Metanephros (tissue), 2 donors: Measurements from ENCODE around the gene PEX11A. TPM values are rescaled to one million over a fixed set of nuclear protein-coding genes. Genes with fewer than 3 reads are reported as not detected.

Source experiments
- small RNA-seq: library from RNA; depleted of rRNA; stranded (forward); fragments of <200 nt; gene quantifications from one replicate; pipeline ENCODE3, GENCODE V24; 2014; ENCODE audit warnings: low replicate concordance
- total RNA-seq: library from RNA; depleted of rRNA; stranded (reverse); fragments of >200 nt; gene quantifications from one replicate; pipeline ENCODE4 v1.2.3, GENCODE V29; 2014

PEX11A gene
- 11.7 TPM for total RNA-seq

DNA sequence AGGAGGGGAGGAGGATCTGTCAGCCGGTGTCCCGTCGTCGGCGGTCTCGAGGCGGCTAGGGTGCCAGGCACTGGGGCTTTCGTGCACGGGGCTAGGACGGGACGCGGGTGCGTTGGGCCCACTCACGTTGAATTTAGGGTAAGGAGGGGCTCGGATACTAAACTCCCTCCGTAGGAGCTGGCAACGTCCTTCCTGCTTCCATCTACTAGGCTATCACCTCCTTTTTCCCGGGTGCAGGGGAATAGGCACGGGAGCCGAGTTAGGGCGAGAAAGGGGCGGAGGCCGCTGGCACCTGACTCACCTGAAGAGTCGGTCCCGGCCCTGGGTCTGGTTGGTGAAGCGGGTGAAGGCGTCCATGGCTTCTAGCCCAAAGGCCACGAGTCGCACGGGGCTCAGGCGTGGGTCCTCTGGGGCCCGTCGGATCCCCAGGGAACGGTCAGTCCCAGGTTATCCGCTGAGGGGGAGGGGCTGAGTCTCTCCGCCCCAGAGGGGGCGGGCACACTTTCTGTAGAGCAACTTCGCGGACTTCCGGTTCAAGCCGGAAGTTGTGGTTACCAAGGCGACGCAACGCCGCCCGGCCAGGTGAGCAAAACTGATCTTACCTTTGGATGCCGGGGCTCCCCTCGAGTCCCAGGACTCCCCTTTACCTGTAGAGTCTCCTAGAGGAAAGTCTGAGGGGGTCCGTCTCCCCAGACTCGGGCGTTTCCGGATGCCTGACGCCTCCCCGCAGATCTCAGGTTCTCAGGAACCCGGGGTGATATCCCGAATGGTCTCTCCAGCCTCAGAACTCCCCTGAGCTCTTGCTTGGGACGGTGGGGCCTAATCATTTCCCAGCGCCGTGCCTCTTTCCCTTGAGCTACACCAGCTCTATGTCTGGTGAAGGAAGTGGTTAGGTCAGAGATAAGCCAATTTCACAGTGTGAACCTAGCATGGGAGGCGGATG lies at the start of gene PEX11A, which contains the start of gene WDR93:
TSS of gene PEX11A (minus strand) at position 479 of the 943 bp plus-strand sequence. CDS start at position 357, 122 bp downstream.
TSS of gene WDR93 (plus strand) at position 536 of the 943 bp plus-strand sequence. CDS start 10,936 bp downstream, outside the sequence.

GRCh38 chr15:89679212-89679611 lies 11.3 kb downstream of the PEX11A start, which contains the start of gene PLIN1:
Gene PLIN1 (minus strand): TSS chr15:89679367. CDS start chr15:89677489, 1,878 bp downstream.

DNA sequence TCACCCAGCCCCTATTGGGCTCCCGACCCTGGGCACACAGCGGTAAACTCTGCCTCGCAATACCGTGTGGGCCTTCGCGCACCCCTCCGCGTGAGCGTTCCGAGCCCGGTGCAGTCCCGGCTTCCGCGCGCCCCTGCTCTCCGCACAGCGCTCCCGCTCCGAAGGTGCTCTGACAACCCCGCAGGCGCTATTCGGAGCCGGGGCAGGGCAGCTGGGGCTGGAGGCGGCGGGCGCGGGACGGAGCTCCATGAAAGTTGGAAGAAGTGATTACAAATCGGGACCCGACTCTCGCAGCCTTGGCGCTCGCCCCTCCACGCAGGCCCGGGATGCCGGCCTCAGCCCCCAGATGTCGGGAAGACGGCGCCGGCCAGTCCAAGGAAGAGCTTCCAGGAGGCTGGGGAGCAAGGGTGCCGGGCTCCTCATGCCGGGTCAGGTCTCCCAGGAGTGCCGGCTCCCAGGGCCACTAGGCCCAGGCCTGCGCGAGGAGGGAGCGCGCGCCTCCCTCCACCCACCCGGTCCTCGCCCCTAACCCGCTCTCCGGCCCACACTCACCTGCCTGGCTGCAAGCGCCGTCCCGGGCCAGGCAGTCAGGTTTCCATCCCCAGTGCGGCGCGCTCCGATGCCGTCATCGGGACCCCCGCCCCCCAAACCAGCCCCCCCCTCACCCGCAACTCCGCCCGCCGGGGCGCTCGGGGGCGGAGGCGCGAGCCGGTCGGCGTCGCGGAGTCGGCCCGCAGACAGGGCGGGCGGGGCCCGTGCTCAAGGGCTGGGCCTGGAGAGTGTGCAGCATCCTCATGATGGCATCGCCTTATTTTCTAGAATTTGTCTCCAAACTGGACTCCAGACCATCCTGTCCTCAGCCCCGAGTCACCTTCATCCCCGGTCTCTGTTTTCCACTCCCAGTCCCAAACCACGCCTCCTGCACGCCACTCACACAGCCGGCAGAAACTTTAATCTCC lies 35.4 kb downstream of the PEX11A start, which contains the start of gene KIF7:
TSS of gene KIF7 (minus strand) at position 621 of the 959 bp plus-strand sequence. CDS start 2,537 bp downstream, outside the sequence.

Small RNAs within 50 kb of the gene (small RNA-seq; reads per million reads assigned to genes)
- gene RNU6-132P, result not detected

Other genes starting within 250 kb of the PEX11A start
- gene RHCG, start 194.2 kb downstream of the PEX11A start, total RNA-seq, result 11.7 TPM
- 4.3 TPM for gene TICRR, start 115.3 kb downstream of the PEX11A start, total RNA-seq
- gene KIF7, start 35.3 kb downstream of the PEX11A start, total RNA-seq, result 16.9 TPM
- gene PLIN1, start 11.4 kb downstream of the PEX11A start, total RNA-seq, result 11.3 TPM
- 1.6 TPM for gene WDR93, start 57 bp upstream of the PEX11A start, total RNA-seq
- 1.3 TPM for gene MESP1, start 60.5 kb upstream of the PEX11A start, total RNA-seq
- gene MESP2, start 85.6 kb upstream of the PEX11A start, total RNA-seq, result 0.41 TPM
- 64.5 TPM for gene ANPEP, start 124.1 kb upstream of the PEX11A start, total RNA-seq
- gene AP3S2, start 203.2 kb upstream of the PEX11A start, total RNA-seq, result 30.5 TPM
- 21.7 TPM for gene ARPIN, start 222.2 kb upstream of the PEX11A start, total RNA-seq